ENCODE data around the gene ATP1B2.

DNA sequence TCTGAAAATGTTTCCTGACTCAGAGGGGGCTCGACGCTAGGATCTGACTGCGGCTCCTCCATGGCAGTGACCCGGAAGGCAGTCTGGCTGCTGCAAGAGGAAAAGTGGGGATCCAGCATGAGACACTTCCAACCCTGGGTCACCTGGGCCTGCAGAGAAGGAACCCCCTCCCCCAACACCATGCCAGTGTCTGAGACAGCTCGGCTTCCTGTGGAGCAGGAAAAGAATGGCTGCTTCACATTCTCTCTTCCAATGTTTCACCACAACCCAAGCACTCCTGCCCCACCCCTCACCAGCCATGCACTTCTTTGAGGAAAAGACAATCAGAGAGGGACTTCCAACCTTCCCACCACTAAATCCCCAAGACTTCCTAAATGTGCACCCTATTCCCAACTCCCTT lies 25.8 kb downstream of the ATP1B2 start:
- TF ChIP-seq ZNF274 (IDR thresholded peaks at IDR 0.05; ENCODE audit: low read depth, low read length), result no peak
- no peak for TF ChIP-seq SUZ12 (IDR thresholded peaks at IDR 0.05; ENCODE audit: extremely low read depth, insufficient read depth, insufficient read length)
- TF ChIP-seq YY1 (IDR thresholded peaks at IDR 0.05; ENCODE audit: insufficient read depth, insufficient read length), result no peak

Data from NT2/D1 (cell line).